CD14-positive monocyte (primary cell): Measurements from ENCODE around the gene KLHL21. TPM values are rescaled to one million over a fixed set of nuclear protein-coding genes. Genes with fewer than 3 reads are reported as not detected.

Source experiments
- DNase-seq, 3 donors: peaks; one replicate each; pipeline ENCODE4 v3.0.0-alpha.2; 2011 to 2022
- H2AFZ ChIP-seq: 2 replicates; pipeline ENCODE4 v1.6.0; 2012; ENCODE audit warnings: mild to moderate bottlenecking, low read depth, low read length, inconsistent platforms; ENCODE audit not compliant: insufficient read depth, poor library complexity, severe bottlenecking
- H3K27ac ChIP-seq, 2 donors: 1 replicate in 1 of 2; 2 replicates in 1 of 2; pipeline ENCODE4 v1.5.1; 2012 to 2013; ENCODE audit warnings: low read length in 2 of 2, control low read depth in 1 of 2, inconsistent platforms in 1 of 2, low read depth in 1 of 2, mild to moderate bottlenecking in 1 of 2
- H3K27me3 ChIP-seq, 2 donors: one replicate each; pipeline versions ENCODE4 v1.6.0 to v1.6.1; 2011 to 2013; ENCODE audit warnings: low read length in 2 of 2; ENCODE audit not compliant: control insufficient read depth in 2 of 2, insufficient read depth in 2 of 2
- H3K36me3 ChIP-seq, 2 donors: replicated peaks in 1 of 2; 1 replicate in 1 of 2; 2 replicates in 1 of 2; pipeline versions ENCODE4 v1.5.1 to v1.6.1; 2012 to 2013; ENCODE audit warnings: low read length in 2 of 2, control low read depth in 1 of 2, inconsistent platforms in 1 of 2, mild to moderate bottlenecking in 1 of 2; ENCODE audit not compliant: insufficient read depth in 2 of 2, control insufficient read depth in 1 of 2
- H3K4me1 ChIP-seq, 2 donors: 1 replicate in 1 of 2; 2 replicates in 1 of 2; pipeline versions ENCODE4 v1.5.1 to v1.6.1; 2012 to 2013; ENCODE audit warnings: low read length in 2 of 2, control low read depth in 1 of 2, inconsistent platforms in 1 of 2, mild to moderate bottlenecking in 1 of 2, moderate library complexity in 1 of 2; ENCODE audit not compliant: insufficient read depth in 2 of 2, control insufficient read depth in 1 of 2
- H3K4me2 ChIP-seq: replicated peaks from 2 replicates; pipeline ENCODE3; 2012; ENCODE audit warnings: low read length, moderate library complexity, mild to moderate bottlenecking; ENCODE audit not compliant: poor library complexity, severe bottlenecking; ENCODE audit errors: extremely low read depth
- H3K4me3 ChIP-seq, 3 experiments: fragments of 200-600 bp in 1 of 3; sonication (generic) in 1 of 3; replicated peaks in 1 of 3; 1 replicate in 2 of 3; 2 replicates in 1 of 3; pipeline ENCODE4 v1.5.1; 2011 to 2013; ENCODE audit warnings: low read length in 3 of 3, mild to moderate bottlenecking in 3 of 3, control low read depth in 2 of 3, low read depth in 2 of 3, inconsistent platforms in 1 of 3, moderate library complexity in 1 of 3
- H3K79me2 ChIP-seq: 2 replicates; pipeline ENCODE4 v1.6.0; 2012; ENCODE audit warnings: mild to moderate bottlenecking, control low read depth, inconsistent platforms, low read length, moderate library complexity; ENCODE audit not compliant: insufficient read depth
- H3K9ac ChIP-seq: 2 replicates; pipeline ENCODE4 v1.6.0; 2017; ENCODE audit warnings: low read length, mild to moderate bottlenecking; ENCODE audit not compliant: insufficient read depth, poor library complexity, severe bottlenecking
- H3K9me3 ChIP-seq, 2 donors: replicated peaks in 1 of 2; 1 replicate in 1 of 2; 2 replicates in 1 of 2; pipeline versions ENCODE4 v1.5.1 to v1.6.1; 2012 to 2013; ENCODE audit warnings: low read length in 2 of 2, control low read depth in 1 of 2; ENCODE audit not compliant: control insufficient read depth in 1 of 2, insufficient read depth in 1 of 2
- H4K20me1 ChIP-seq: 2 replicates; pipeline ENCODE4 v1.6.0; 2012; ENCODE audit warnings: mild to moderate bottlenecking, low read length, control low read depth, moderate library complexity; ENCODE audit not compliant: insufficient read depth
- H3K27ac Mint-ChIP-seq, 7 donors: one replicate each; pipeline ENCODE4 v1.8.0; 2020; ENCODE audit warnings: mild to moderate bottlenecking in 7 of 7, mixed read lengths in 7 of 7, moderate library complexity in 6 of 7, inconsistent platforms in 2 of 7
- H3K27me3 Mint-ChIP-seq, 3 donors: one replicate each; pipeline ENCODE4 v1.8.0; 2021 to 2022; ENCODE audit warnings: low read depth in 3 of 3, mild to moderate bottlenecking in 3 of 3, mixed read lengths in 3 of 3, moderate library complexity in 3 of 3, inconsistent platforms in 1 of 3
- H3K36me3 Mint-ChIP-seq, 2 donors: one replicate each; pipeline ENCODE4 v1.8.0; 2020; ENCODE audit warnings: mixed read lengths in 2 of 2, inconsistent platforms in 1 of 2, mild to moderate bottlenecking in 1 of 2
- H3K4me1 Mint-ChIP-seq: one replicate; pipeline ENCODE4 v1.8.0; 2020; ENCODE audit warnings: mild to moderate bottlenecking, mixed read lengths
- H3K4me3 Mint-ChIP-seq, 2 donors: one replicate each; pipeline ENCODE4 v1.8.0; 2020; ENCODE audit warnings: mild to moderate bottlenecking in 2 of 2, mixed read lengths in 2 of 2, moderate library complexity in 1 of 2
- H3K9me3 Mint-ChIP-seq, 7 donors: one replicate each; pipeline ENCODE4 v1.8.0; 2020 to 2022; ENCODE audit warnings: mixed read lengths in 7 of 7, mild to moderate bottlenecking in 6 of 7, moderate library complexity in 6 of 7, inconsistent platforms in 2 of 7
- WGBS: methylation state at CpG from one replicate; pipeline ENCODE4 v1.1.5; 2013; ENCODE audit warnings: missing lambda C conversion rate; ENCODE audit not compliant: insufficient coverage; 5-methylcytosine and 5-hydroxymethylcytosine counted together
- intact Hi-C, 2 donors: fragments of 100-400 bp; cut with micrococcal nuclease; formaldehyde crosslinking; loops; one replicate each; pipeline versions ENCODE4 v1.15.0 to v1.15.1; 2023
- polyA plus RNA-seq, 3 donors: library from polyadenylated mRNA; depleted of rRNA in 1 of 3; unstranded in 2 of 3; stranded (reverse) in 1 of 3; fragments of 300-500 nt in 2 of 3; fragments of >200 nt in 1 of 3; fragmentation: Illumina TruSeq in 2 of 3; gene quantifications; 1 replicate in 2 of 3; 2 replicates in 1 of 3; pipeline ENCODE4 v1.2.3, GENCODE V29; 2012 to 2021
- TF ChIP-seq, protein P1 (sequence below): fragments of 200-600 bp; IDR thresholded peaks from one replicate; pipeline ENCODE4 v1.8.0; 2022; ENCODE audit warnings: antibody characterized with exemption, mild to moderate bottlenecking

KLHL21 gene
- polyA plus RNA-seq, 3 donors: 5.9 to 31.0 (median 7.3) TPM

DNA sequence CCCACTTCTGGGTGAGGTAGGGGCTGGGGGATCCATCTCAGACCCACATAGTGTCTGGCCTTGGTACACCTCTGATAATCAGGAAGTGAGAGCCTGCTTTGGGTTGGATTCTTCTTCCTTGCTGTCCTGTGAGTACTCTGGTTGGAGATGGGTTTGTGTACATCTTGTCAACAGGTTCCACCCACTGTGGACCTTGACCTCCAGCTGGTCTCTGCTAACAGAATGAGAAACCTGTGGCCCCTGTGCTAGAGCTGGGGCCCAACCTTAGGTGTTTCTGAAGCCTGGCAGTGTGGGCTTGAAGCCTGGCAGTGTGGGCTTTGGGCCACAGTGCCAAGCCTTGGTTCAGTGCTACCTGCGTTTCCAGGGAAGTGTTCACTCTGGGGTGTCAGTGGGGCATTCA, 20.3 kb downstream of the KLHL21 start:
- H3K27me3 ChIP-seq: no peaks in the 10 kb centered on the region
- intact Hi-C loops: loop anchor here in 1 of 2 donors (5.0 kb wide), 1 partner anchor 35 kb away; no protein-coding TSS in a partner anchor
- Mint-ChIP-seq H3K9me3 (peaks cover 0 to 3% (median 0%) of the 10 kb centered on the region in 7 donors), H3K27me3 (peaks cover 0 to 3% (median 0%) of the 10 kb centered on the region in 3 donors), H3K4me3 (peak overlapping the region; percentile 96 to 97), H3K27ac (peak overlapping the region; percentile 91 to 100 (median 99)), H3K36me3 (peaks cover 13 to 17% of the 10 kb centered on the region in 2 donors), H3K4me1 (peaks cover 41% of the 10 kb centered on the region)
- peak overlapping the region in 1 of 3 experiments; percentile 83 for H3K4me3 ChIP-seq
- no peaks in the 10 kb centered on the region for H3K9me3 ChIP-seq
- peaks cover 33 to 34% of the 10 kb centered on the region in 2 donors for H3K4me1 ChIP-seq
- H3K9ac ChIP-seq: peak overlapping the region; percentile 16
- TF ChIP-seq, protein P1, sequence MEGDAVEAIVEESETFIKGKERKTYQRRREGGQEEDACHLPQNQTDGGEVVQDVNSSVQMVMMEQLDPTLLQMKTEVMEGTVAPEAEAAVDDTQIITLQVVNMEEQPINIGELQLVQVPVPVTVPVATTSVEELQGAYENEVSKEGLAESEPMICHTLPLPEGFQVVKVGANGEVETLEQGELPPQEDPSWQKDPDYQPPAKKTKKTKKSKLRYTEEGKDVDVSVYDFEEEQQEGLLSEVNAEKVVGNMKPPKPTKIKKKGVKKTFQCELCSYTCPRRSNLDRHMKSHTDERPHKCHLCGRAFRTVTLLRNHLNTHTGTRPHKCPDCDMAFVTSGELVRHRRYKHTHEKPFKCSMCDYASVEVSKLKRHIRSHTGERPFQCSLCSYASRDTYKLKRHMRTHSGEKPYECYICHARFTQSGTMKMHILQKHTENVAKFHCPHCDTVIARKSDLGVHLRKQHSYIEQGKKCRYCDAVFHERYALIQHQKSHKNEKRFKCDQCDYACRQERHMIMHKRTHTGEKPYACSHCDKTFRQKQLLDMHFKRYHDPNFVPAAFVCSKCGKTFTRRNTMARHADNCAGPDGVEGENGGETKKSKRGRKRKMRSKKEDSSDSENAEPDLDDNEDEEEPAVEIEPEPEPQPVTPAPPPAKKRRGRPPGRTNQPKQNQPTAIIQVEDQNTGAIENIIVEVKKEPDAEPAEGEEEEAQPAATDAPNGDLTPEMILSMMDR: no peak
- 100% methylated on average over 1 of the region's 1 CpG for WGBS
- H2AFZ ChIP-seq: no peak overlapping the region
- peaks cover 64% of the 10 kb centered on the region for H4K20me1 ChIP-seq
- peaks cover 49% of the 10 kb centered on the region for H3K79me2 ChIP-seq
- H3K4me2 ChIP-seq: peak overlapping the region; percentile 88
- peaks cover 15 to 26% of the 10 kb centered on the region in 2 donors for H3K36me3 ChIP-seq
- peak overlapping the region; percentile 88 to 97 for H3K27ac ChIP-seq
- peak in 2 of 3 donors; percentile 19 to 36 for DNase-seq

DNA sequence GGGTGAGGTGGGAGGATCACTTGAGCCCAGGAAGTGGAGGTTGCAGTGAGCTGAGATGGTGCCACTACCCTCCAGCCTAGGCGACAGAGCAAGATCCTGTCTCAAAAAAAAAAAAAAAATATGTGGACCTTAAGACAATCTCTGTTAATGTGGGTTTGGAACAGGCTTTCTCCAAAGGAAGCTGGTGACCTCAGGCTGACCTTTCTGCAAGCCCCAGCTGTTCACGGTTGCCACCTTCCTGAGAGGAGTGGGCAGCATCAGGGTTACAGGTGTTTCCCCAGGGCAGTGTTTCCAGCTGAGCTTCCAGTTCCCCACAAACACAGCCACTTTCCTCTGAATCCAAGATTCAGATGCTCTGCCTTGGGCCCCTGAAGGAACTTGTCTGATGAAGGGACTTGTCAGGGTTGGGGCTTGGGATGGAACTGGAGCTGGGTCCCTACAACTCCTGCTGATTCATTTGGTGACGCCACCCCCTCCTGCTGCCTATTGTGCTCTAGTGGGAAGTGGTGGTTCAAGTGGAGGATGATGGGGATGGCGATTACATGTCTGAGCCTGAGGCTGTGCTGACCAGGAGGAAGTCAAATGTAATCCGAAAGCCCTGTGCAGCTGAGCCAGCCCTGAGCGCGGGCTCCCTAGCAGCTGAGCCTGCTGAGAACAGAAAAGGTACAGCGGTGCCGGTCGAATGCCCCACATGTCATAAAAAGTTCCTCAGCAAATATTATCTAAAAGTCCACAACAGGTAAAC, 20.9 kb downstream of the KLHL21 start:
- Mint-ChIP-seq H3K27ac (peak overlapping the region; percentile 91 to 100 (median 99)), H3K27me3 (peaks cover 0 to 3% (median 0%) of the 10 kb centered on the region in 3 donors), H3K9me3 (peaks cover 0 to 3% (median 0%) of the 10 kb centered on the region in 7 donors), H3K4me3 (peak overlapping the region; percentile 96 to 97), H3K36me3 (peaks cover 10 to 12% of the 10 kb centered on the region in 2 donors), H3K4me1 (peaks cover 41% of the 10 kb centered on the region)
- H3K27me3 ChIP-seq: no peaks in the 10 kb centered on the region
- intact Hi-C loops: loop anchor here (2.0 to 5.0 kb wide), 2 partner anchors 19 to 36 kb away; no protein-coding TSS in a partner anchor
- H3K4me2 ChIP-seq: peak overlapping the region; percentile 88
- DNase-seq: peak; percentile 84 to 94 (median 86)
- H3K4me1 ChIP-seq: peaks cover 33 to 34% of the 10 kb centered on the region in 2 donors
- H2AFZ ChIP-seq: no peak overlapping the region
- TF ChIP-seq, protein P1: no peak
- peaks cover 8 to 19% of the 10 kb centered on the region in 2 donors for H3K36me3 ChIP-seq
- no peaks in the 10 kb centered on the region for H3K9me3 ChIP-seq
- 9% methylated on average over 10 of the region's 10 CpGs for WGBS
- H4K20me1 ChIP-seq: peaks cover 57% of the 10 kb centered on the region
- peak overlapping the region in 1 of 3 experiments; percentile 83 for H3K4me3 ChIP-seq
- peak overlapping the region; percentile 88 to 97 for H3K27ac ChIP-seq
- peak overlapping the region; percentile 99 for H3K9ac ChIP-seq
- peaks cover 49% of the 10 kb centered on the region for H3K79me2 ChIP-seq
